Kidney (tissue), 14 donors: ENCODE results near the gene ISL2. TPM values are rescaled to one million over a fixed set of nuclear protein-coding genes. Genes with fewer than 3 reads are reported as not detected.

Experiments
- DNase-seq, 5 donors: peaks; one replicate each; pipeline ENCODE4 v3.0.0-alpha.2; 2013 to 2020
- FAIRE-seq: peaks from 2 replicates; lab custom pipeline; 2012; peaks lifted over from hg19 to GRCh38; lab: Jason Lieb, UNC
- H3K27ac ChIP-seq, 2 donors: one replicate each; pipeline ENCODE4 v1.7.0; 2013; ENCODE audit warnings: low read depth in 2 of 2, low read length in 2 of 2, inconsistent platforms in 1 of 2
- H3K27me3 ChIP-seq: one replicate; pipeline ENCODE4 v1.7.1; 2013; ENCODE audit warnings: low read length, inconsistent platforms; ENCODE audit not compliant: control insufficient read depth, insufficient read depth
- H3K36me3 ChIP-seq, 3 donors: one replicate each; pipeline versions ENCODE4 v1.7.0 to v1.7.1; 2013; ENCODE audit warnings: low read length in 3 of 3, control low read depth in 1 of 3, inconsistent platforms in 1 of 3; ENCODE audit not compliant: insufficient read depth in 3 of 3, control insufficient read depth in 2 of 3
- H3K4me1 ChIP-seq, 3 donors: one replicate each; pipeline versions ENCODE4 v1.7.0 to v1.7.1; 2013; ENCODE audit warnings: low read length in 3 of 3, inconsistent platforms in 1 of 3, low read depth in 1 of 3; ENCODE audit not compliant: control insufficient read depth in 2 of 3, insufficient read depth in 2 of 3
- H3K4me3 ChIP-seq, 3 donors: one replicate each; pipeline versions ENCODE4 v1.7.0 to v1.8.1; 2013; ENCODE audit warnings: low read length in 3 of 3, control low read depth in 1 of 3, inconsistent platforms in 1 of 3
- H3K9ac ChIP-seq, 3 donors: one replicate each; pipeline versions ENCODE4 v1.7.0 to v1.7.1; 2013; ENCODE audit warnings: low read length in 3 of 3, control low read depth in 1 of 3, inconsistent platforms in 1 of 3
- H3K9me3 ChIP-seq, 3 donors: one replicate each; pipeline versions ENCODE4 v1.7.0 to v1.7.1; 2013; ENCODE audit warnings: low read length in 3 of 3, control low read depth in 1 of 3, inconsistent platforms in 1 of 3; ENCODE audit not compliant: control insufficient read depth in 2 of 3, insufficient read depth in 1 of 3
- intact Hi-C: fragments of 100-400 bp; cut with DNase I; formaldehyde crosslinking; loops from one replicate; pipeline ENCODE4 v1.11.1; 2022
- polyA plus RNA-seq: library from polyadenylated mRNA; stranded (reverse); fragments of 350-450 nt; fragmentation: Illumina TruSeq; extraction: RNeasy Lipid Tissue Mini Kit (QIAGEN cat#74804); gene quantifications from one replicate; pipeline ENCODE4 v1.2.3, GENCODE V29; 2014; ENCODE audit warnings: low read depth, low replicate concordance; ENCODE audit not compliant: insufficient read depth
- total RNA-seq: library from RNA; stranded (reverse); fragmentation: NEBNext Ultra II Directional; extraction: Animal tissue kit (Norgen Biotek cat#: 25700); gene quantifications from one replicate; pipeline ENCODE4 v1.2.1, GENCODE V29; 2021
- TF ChIP-seq, protein P1 (sequence below): IDR thresholded peaks from 3 replicates; pipeline ENCODE4 v1.5.1; 2012; ENCODE audit warnings: mild to moderate bottlenecking, moderate library complexity, borderline replicate concordance; ENCODE audit not compliant: insufficient read depth; ENCODE audit errors: extremely low read depth
- donor health status: control.
- donor health status: control.
- donor health status: control.
- donor health status: control.
- donor health status: control.
- donor health status: DM: yes; HTN: yes; CAD: no.
- donor health status: Normal renal cell carcinoma (clear cell type).

Gene ISL2
- total and polyA plus RNA-seq, 2 donors from 2014 or later = 0.44 TPM; not detected in 1

DNA sequence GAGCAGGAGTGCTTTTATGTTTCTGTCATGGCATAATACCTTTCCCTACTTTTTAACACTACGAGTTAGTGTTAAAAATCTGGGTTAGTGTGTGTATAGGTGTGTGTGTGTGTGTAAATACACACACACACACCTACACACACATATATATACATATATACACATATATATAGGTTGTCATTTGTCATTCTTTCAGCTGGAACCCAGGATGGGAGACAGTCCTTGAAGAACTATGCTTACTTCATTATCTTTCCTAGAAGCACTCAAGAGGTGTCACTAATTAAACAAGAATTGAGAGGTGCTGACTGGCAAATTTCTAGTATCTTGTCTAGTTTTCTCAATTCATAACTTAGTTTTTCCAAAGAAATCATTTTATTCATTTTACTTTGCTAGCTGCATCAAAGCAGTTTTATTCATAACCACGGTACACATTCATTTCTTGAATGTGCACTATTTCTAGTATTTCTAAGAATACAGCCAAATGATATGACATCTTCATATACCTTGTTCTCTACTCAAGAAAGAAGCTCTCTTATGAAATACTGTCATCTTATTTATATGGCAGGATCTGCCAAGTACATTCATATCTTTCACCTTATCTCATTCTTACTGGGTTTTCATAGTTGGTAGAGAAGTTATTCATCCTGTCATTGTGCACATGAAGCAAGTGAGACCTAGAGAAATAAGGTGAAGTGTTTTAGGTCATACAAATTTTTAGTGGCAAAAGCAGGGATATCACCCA is 46.6 kb downstream of the ISL2 start:
- no peaks in the 10 kb centered on the region for H3K9me3 ChIP-seq
- H3K4me3 ChIP-seq = no peak overlapping the region
- H3K4me1 ChIP-seq = no peaks in the 10 kb centered on the region
- DNase-seq (no peak), FAIRE-seq (no peak)
- TF ChIP-seq, protein P1, sequence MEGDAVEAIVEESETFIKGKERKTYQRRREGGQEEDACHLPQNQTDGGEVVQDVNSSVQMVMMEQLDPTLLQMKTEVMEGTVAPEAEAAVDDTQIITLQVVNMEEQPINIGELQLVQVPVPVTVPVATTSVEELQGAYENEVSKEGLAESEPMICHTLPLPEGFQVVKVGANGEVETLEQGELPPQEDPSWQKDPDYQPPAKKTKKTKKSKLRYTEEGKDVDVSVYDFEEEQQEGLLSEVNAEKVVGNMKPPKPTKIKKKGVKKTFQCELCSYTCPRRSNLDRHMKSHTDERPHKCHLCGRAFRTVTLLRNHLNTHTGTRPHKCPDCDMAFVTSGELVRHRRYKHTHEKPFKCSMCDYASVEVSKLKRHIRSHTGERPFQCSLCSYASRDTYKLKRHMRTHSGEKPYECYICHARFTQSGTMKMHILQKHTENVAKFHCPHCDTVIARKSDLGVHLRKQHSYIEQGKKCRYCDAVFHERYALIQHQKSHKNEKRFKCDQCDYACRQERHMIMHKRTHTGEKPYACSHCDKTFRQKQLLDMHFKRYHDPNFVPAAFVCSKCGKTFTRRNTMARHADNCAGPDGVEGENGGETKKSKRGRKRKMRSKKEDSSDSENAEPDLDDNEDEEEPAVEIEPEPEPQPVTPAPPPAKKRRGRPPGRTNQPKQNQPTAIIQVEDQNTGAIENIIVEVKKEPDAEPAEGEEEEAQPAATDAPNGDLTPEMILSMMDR = no peak
- intact Hi-C loops = no loop called here
- no peak overlapping the region for H3K27ac ChIP-seq
- peaks cover 0 to 4% (median 0%) of the 10 kb centered on the region in 3 donors for H3K36me3 ChIP-seq
- H3K27me3 ChIP-seq = no peaks in the 10 kb centered on the region
- no peak overlapping the region for H3K9ac ChIP-seq

DNA sequence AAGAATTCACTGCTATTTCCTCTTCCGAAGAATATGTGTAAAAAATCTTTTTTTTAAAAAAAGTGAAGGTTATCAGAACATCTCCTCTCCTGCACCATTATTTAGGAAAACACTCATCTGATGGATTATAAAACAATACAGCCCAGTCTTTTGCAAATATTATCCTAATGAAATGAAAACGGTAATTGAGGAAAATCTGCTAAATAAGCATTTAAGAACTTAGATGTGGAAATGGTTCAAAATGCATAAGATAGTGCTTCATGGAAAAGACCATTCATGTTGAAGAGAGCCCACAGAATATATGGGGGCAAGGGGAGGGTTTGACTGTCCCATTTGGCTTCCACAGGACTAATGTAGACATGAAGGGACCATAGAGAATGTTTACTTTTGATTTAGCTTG is 47.8 kb downstream of the ISL2 start:
- TF ChIP-seq, protein P1 = no peak
- no peak overlapping the region for H3K9ac ChIP-seq
- H3K36me3 ChIP-seq = peaks cover 0 to 4% (median 0%) of the 10 kb centered on the region in 3 donors
- no peaks in the 10 kb centered on the region for H3K9me3 ChIP-seq
- intact Hi-C loops = no loop called here
- H3K4me3 ChIP-seq = no peak overlapping the region
- no peaks in the 10 kb centered on the region for H3K4me1 ChIP-seq
- H3K27me3 ChIP-seq = no peaks in the 10 kb centered on the region
- no peak for DNase-seq
- no peak for FAIRE-seq
- H3K27ac ChIP-seq = no peak overlapping the region

DNA sequence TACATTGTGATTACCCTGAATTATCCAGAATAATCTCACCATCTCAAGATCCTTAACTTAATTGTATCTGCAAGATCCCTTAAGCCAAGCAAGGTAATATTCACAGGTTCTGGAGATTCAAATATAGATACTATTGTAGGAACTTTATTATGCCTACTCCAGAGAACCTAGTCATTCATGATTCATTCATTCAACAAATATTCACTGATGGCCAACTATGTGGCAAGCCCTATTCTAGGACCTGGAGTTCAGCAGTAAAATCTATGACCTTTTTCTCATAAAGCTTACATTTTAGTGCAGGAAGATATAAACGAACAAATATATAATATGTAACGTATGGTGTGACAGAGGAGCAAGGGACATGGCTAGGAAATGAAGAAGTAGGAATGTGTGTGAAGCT is 49.6 kb downstream of the ISL2 start:
- Histone ChIP-seq H3K36me3 (peaks cover 0 to 4% (median 0%) of the 10 kb centered on the region in 3 donors), H3K27ac (no peak overlapping the region), H3K27me3 (no peaks in the 10 kb centered on the region), H3K4me3 (no peak overlapping the region), H3K9ac (no peak overlapping the region), H3K4me1 (no peaks in the 10 kb centered on the region), H3K9me3 (no peaks in the 10 kb centered on the region)
- no peak for FAIRE-seq
- TF ChIP-seq, protein P1 = no peak
- intact Hi-C loops = no loop called here
- no peak for DNase-seq

DNA sequence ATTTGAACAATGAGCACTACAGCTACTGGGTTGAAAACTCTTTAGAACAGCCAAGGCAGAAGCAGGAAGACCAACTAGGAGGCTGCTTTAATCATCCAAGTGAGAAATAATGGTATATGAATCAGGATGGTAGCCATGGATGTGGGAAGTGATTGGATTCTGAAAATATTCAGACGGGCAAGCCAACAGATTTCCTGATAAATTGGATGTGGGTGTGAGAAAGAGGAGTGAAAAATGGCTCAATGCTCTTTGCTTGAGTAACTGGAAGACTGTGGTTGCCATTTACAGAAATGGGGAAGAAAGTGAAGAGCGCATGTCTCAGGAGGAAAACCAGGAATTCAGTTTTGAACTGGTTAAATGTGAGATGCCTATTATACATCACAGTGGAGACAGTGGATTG is 50.4 kb downstream of the ISL2 start:
- H3K9ac ChIP-seq = no peak overlapping the region
- intact Hi-C loops = no loop called here

More for the DNA sequence above, 50.4 kb downstream of the ISL2 start:
- TF ChIP-seq, protein P1 = no peak
- no peak overlapping the region for H3K27ac ChIP-seq
- no peaks in the 10 kb centered on the region for H3K9me3 ChIP-seq
- H3K4me3 ChIP-seq = no peak overlapping the region
- H3K4me1 ChIP-seq = no peaks in the 10 kb centered on the region
- DNase-seq (no peak), FAIRE-seq (no peak)
- H3K36me3 ChIP-seq = peaks cover 0 to 2% (median 0%) of the 10 kb centered on the region in 3 donors
- H3K27me3 ChIP-seq = no peaks in the 10 kb centered on the region
